Tibial nerve (tissue), 3 donors: ENCODE results near the gene TEC.
"Not testable (repeated sequence)": the region's sequence is repeated elsewhere in the genome, so short reads cannot be mapped to it uniquely, and the experiment has no call there.

Experiments used
- CTCF ChIP-seq, 5 experiments: fragments of 200-600 bp in 3 of 5; fragments of 450-650 bp in 2 of 5; sonication (generic) in 3 of 5; IDR thresholded peaks; one replicate each; pipeline ENCODE4 v1.5.1; 2016 to 2019; ENCODE audit warnings: antibody characterized with exemption in 5 of 5, mild to moderate bottlenecking in 3 of 5, moderate library complexity in 2 of 5
- POLR2A ChIP-seq, 2 donors: fragments of 450-650 bp; IDR thresholded peaks; one replicate each; pipeline ENCODE4 v1.6.1; 2017; ENCODE audit warnings: antibody characterized with exemption in 2 of 2, mild to moderate bottlenecking in 2 of 2, moderate library complexity in 2 of 2

GRCh38 chr4:48285640-48286039, 16.0 kb upstream of the TEC start:
- not testable (repeated sequence) for TF ChIP-seq CTCF, POLR2A (IDR thresholded peaks at IDR 0.05)
